ENCODE data around the gene SP8. TPM values are rescaled to one million over a fixed set of nuclear protein-coding genes. Genes with fewer than 3 reads are reported as not detected.

The SP8 gene
- total RNA-seq, 1 donor from 2014 or later, result 4.3 TPM

- no peak for DNase-seq (ENCODE audit: extremely low spot score, unreplicated experiment)
- Mint-ChIP-seq H3K9me3 (peaks cover 4% of the 10 kb centered on the region), H3K4me1 (ENCODE audit: unreplicated experiment) (peaks cover 11% of the 10 kb centered on the region), H3K4me3 (no peak overlapping the region), H3K27ac (no peak overlapping the region), H3K36me3 (no peaks in the 10 kb centered on the region), H3K27me3 (no peaks in the 10 kb centered on the region)
- no peak for TF ChIP-seq CTCF (conservative IDR thresholded peaks at IDR 0.05)
These were observed 39.7 kb downstream of the SP8 start for GRCh38 chr7:20747001-20747400.

- H3K4me3 Mint-ChIP-seq, result no peak overlapping the region
- no peak for DNase-seq (ENCODE audit: extremely low spot score, unreplicated experiment)
- peaks cover 4% of the 10 kb centered on the region for H3K9me3 Mint-ChIP-seq
- no peak for TF ChIP-seq CTCF (conservative IDR thresholded peaks at IDR 0.05)
- H3K27me3 Mint-ChIP-seq, result no peaks in the 10 kb centered on the region
- H3K4me1 Mint-ChIP-seq (ENCODE audit: unreplicated experiment), result peaks cover 11% of the 10 kb centered on the region
- H3K27ac Mint-ChIP-seq, result no peak overlapping the region
- no peaks in the 10 kb centered on the region for H3K36me3 Mint-ChIP-seq
These were observed 41.0 kb downstream of the SP8 start for GRCh38 chr7:20745702-20746101.

DNA sequence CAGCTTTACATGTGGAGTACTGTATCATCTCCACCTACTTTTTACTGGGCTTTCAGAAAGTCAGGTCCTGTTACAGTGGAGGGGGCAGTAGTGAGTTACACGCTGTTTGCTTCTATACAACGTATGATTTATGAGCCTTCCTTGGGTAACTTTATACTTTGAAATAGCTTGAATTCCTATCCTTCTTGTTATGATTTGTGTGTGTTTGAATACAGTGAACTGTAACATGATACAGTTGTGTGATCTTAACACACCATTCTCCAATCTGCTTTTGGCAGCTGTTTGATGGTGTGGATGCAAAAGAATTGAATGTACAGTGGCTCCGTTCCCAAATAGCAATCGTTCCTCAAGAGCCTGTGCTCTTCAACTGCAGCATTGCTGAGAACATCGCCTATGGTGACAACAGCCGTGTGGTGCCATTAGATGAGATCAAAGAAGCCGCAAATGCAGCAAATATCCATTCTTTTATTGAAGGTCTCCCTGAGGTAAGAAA is 41.7 kb downstream of the SP8 start:
- peaks cover 11% of the 10 kb centered on the region for H3K4me1 Mint-ChIP-seq (ENCODE audit: unreplicated experiment)
- TF ChIP-seq CTCF (conservative IDR thresholded peaks at IDR 0.05), result no peak
- DNase-seq (ENCODE audit: extremely low spot score, unreplicated experiment), result no peak
- no peaks in the 10 kb centered on the region for H3K27me3 Mint-ChIP-seq
- peaks cover 4% of the 10 kb centered on the region for H3K9me3 Mint-ChIP-seq
- H3K36me3 Mint-ChIP-seq, result no peaks in the 10 kb centered on the region
- H3K4me3 Mint-ChIP-seq, result peak overlapping the region; percentile 13
- no peak overlapping the region for H3K27ac Mint-ChIP-seq

- no peaks in the 10 kb centered on the region for H3K36me3 Mint-ChIP-seq
These were observed 43.8 kb downstream of the SP8 start for GRCh38 chr7:20742913-20743312.

DNA sequence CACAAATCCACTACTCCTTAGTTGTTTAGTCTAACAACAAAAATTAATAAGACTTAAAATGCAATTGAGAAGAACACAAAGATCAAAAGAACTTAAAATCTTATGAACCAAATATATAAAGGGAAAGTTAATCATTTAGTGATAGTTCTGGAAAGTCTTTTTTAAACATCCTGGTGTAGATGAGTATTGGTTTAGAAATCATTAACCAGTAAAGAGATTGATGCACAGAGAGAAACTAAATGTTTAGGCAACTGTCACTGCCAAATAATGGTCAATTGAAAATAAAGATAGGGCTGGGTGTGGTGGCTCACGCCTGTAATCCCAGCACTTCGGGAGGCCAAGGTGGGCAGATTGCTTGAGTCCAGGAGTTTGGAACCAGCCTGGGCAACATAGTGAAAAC is 44.9 kb downstream of the SP8 start:
- H3K27ac Mint-ChIP-seq, result no peak overlapping the region
- no peak for DNase-seq (ENCODE audit: extremely low spot score, unreplicated experiment)
- no peak for TF ChIP-seq CTCF (conservative IDR thresholded peaks at IDR 0.05)
- no peak overlapping the region for H3K4me3 Mint-ChIP-seq
- no peaks in the 10 kb centered on the region for H3K36me3 Mint-ChIP-seq
- H3K4me1 Mint-ChIP-seq (ENCODE audit: unreplicated experiment), result peaks cover 11% of the 10 kb centered on the region
- no peaks in the 10 kb centered on the region for H3K27me3 Mint-ChIP-seq
- H3K9me3 Mint-ChIP-seq, result peaks cover 4% of the 10 kb centered on the region

More at GRCh38 chr7:20742913-20743312, 43.8 kb downstream of the SP8 start:
- no peak for TF ChIP-seq CTCF (conservative IDR thresholded peaks at IDR 0.05)
- no peak for DNase-seq (ENCODE audit: extremely low spot score, unreplicated experiment)
- Mint-ChIP-seq H3K9me3 (peaks cover 4% of the 10 kb centered on the region), H3K27ac (no peak overlapping the region), H3K4me3 (no peak overlapping the region), H3K27me3 (no peaks in the 10 kb centered on the region), H3K4me1 (ENCODE audit: unreplicated experiment) (peaks cover 11% of the 10 kb centered on the region)
